Dermis microvascular lymphatic vessel endothelial cell (primary cell): ENCODE results near the gene GPR162. TPM values are rescaled to one million over a fixed set of nuclear protein-coding genes. Genes with fewer than 3 reads are reported as not detected.

Experiments
- DNase-seq, 2 donors: peaks; one replicate each; pipeline versions ENCODE4 v3.0.0 to v3.0.0-alpha.2; 2010; ENCODE audit warnings: low read depth in 2 of 2
- total RNA-seq: library from RNA; depleted of rRNA; stranded (reverse); fragments of >200 nt; gene quantifications from 2 replicates; pipeline ENCODE4 v1.2.1, GENCODE V29; 2014

The GPR162 gene
- total RNA-seq, 1 donor from 2014 or later = 0.51 TPM

- DNase-seq = no peak
These were observed 12.6 kb downstream of the GPR162 start for GRCh38 chr12:6834254-6834653.

- DNase-seq = no peak
These were observed 13.3 kb downstream of the GPR162 start for GRCh38 chr12:6834873-6835272.

GRCh38 chr12:6836851-6837250 lies 15.2 kb downstream of the GPR162 start:
- no peak for DNase-seq

GRCh38 chr12:6837370-6838060 lies 15.9 kb downstream of the GPR162 start:
- no peak for DNase-seq

GRCh38 chr12:6838854-6839253 lies 17.2 kb downstream of the GPR162 start:
- DNase-seq = no peak

- DNase-seq = no peak
These were observed 18.0 kb downstream of the GPR162 start for GRCh38 chr12:6839482-6840201.

- DNase-seq = no peak
These were observed 18.7 kb downstream of the GPR162 start for GRCh38 chr12:6840330-6840729.

- DNase-seq = no peak
These were observed 19.3 kb downstream of the GPR162 start, which contains the start of gene GNB3 for GRCh38 chr12:6840761-6841515. Gene GNB3 (plus strand): TSS chr12:6840925. CDS start chr12:6841288, 363 bp downstream.

GRCh38 chr12:6842075-6842474 lies 20.5 kb downstream of the GPR162 start:
- DNase-seq = no peak

GRCh38 chr12:6843118-6843902 lies 21.7 kb downstream of the GPR162 start:
- DNase-seq = peak in 1 of 2 donors; percentile 16

GRCh38 chr12:6845395-6845794 lies 23.8 kb downstream of the GPR162 start:
- DNase-seq = no peak

GRCh38 chr12:6846316-6846869 lies 24.8 kb downstream of the GPR162 start:
- DNase-seq = no peak

GRCh38 chr12:6847676-6848075 lies 26.1 kb downstream of the GPR162 start:
- no peak for DNase-seq

- no peak for DNase-seq
These were observed 27.8 kb downstream of the GPR162 start for GRCh38 chr12:6849427-6849826.

GRCh38 chr12:6849976-6850560 lies 28.4 kb downstream of the GPR162 start:
- no peak for DNase-seq

- no peak for DNase-seq
These were observed 29.2 kb downstream of the GPR162 start for GRCh38 chr12:6850796-6851152.

GRCh38 chr12:6851153-6851920 lies 29.7 kb downstream of the GPR162 start, which contains the start of gene CDCA3:
Gene CDCA3 (minus strand): TSS chr12:6851286. CDS start chr12:6850952, 334 bp downstream.
- peak; percentile 98 to 99 for DNase-seq

GRCh38 chr12:6851921-6852650 lies 30.5 kb downstream of the GPR162 start, which contains the start of gene USP5:
Gene USP5 (plus strand): TSS chr12:6852150. CDS start chr12:6852180, 30 bp downstream.
- DNase-seq = peak; percentile 99 to 100
